Coronary artery (tissue), 2 donors: ENCODE data around the gene SLC35F1.

Source experiments
- DNase-seq: peaks from one replicate; pipeline ENCODE4 v3.0.0-alpha.2; 2017; ENCODE audit warnings: low spot score
- H3K27ac ChIP-seq, 2 donors: fragments of 200-600 bp; sonication (generic); one replicate each; pipeline ENCODE4 v1.5.1; 2016 to 2019
- H3K4me3 ChIP-seq: fragments of 200-600 bp; sonication (generic); 2 replicates; pipeline ENCODE4 v1.5.1; 2016; ENCODE audit warnings: mild to moderate bottlenecking, moderate library complexity
- TF ChIP-seq, protein P1 (sequence below): fragments of 200-600 bp; sonication (generic); IDR thresholded peaks from one replicate; pipeline ENCODE4 v1.5.1; 2019; ENCODE audit warnings: antibody characterized with exemption

The SLC35F1 gene

GRCh38 chr6:118174071-118174470, 267.0 kb downstream of the SLC35F1 start:
- TF ChIP-seq, protein P1, sequence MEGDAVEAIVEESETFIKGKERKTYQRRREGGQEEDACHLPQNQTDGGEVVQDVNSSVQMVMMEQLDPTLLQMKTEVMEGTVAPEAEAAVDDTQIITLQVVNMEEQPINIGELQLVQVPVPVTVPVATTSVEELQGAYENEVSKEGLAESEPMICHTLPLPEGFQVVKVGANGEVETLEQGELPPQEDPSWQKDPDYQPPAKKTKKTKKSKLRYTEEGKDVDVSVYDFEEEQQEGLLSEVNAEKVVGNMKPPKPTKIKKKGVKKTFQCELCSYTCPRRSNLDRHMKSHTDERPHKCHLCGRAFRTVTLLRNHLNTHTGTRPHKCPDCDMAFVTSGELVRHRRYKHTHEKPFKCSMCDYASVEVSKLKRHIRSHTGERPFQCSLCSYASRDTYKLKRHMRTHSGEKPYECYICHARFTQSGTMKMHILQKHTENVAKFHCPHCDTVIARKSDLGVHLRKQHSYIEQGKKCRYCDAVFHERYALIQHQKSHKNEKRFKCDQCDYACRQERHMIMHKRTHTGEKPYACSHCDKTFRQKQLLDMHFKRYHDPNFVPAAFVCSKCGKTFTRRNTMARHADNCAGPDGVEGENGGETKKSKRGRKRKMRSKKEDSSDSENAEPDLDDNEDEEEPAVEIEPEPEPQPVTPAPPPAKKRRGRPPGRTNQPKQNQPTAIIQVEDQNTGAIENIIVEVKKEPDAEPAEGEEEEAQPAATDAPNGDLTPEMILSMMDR: no peak
- H3K4me3 ChIP-seq: no peak overlapping the region
- no peak overlapping the region for H3K27ac ChIP-seq
- no peak for DNase-seq

- TF ChIP-seq, protein P1: no peak
- Histone ChIP-seq H3K4me3 (no peak overlapping the region), H3K27ac (no peak overlapping the region)
- DNase-seq: no peak
Observed at GRCh38 chr6:118177720-118178119, 270.7 kb downstream of the SLC35F1 start.

DNA sequence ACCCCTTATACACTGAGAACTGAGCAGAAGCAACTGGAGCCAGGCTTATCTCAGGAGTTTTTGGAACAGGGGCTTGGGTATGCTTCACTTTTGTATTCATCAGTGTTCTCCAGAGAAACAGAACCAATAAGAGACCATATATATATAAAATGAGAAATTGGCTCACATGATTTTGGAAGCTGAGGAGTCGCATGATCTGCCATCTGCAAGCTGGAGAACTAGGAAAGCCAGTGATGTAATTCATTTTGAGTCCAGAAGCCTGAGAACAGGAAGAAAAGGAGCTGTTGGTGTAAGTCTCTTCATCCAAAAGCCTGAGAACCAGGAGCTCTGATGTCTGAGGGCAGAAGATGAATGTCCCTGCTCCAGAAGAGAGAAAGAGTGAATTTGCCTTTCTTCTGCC, 272.0 kb downstream of the SLC35F1 start:
- TF ChIP-seq, protein P1: no peak
- no peak for DNase-seq
- Histone ChIP-seq H3K4me3 (no peak overlapping the region), H3K27ac (no peak overlapping the region)

DNA sequence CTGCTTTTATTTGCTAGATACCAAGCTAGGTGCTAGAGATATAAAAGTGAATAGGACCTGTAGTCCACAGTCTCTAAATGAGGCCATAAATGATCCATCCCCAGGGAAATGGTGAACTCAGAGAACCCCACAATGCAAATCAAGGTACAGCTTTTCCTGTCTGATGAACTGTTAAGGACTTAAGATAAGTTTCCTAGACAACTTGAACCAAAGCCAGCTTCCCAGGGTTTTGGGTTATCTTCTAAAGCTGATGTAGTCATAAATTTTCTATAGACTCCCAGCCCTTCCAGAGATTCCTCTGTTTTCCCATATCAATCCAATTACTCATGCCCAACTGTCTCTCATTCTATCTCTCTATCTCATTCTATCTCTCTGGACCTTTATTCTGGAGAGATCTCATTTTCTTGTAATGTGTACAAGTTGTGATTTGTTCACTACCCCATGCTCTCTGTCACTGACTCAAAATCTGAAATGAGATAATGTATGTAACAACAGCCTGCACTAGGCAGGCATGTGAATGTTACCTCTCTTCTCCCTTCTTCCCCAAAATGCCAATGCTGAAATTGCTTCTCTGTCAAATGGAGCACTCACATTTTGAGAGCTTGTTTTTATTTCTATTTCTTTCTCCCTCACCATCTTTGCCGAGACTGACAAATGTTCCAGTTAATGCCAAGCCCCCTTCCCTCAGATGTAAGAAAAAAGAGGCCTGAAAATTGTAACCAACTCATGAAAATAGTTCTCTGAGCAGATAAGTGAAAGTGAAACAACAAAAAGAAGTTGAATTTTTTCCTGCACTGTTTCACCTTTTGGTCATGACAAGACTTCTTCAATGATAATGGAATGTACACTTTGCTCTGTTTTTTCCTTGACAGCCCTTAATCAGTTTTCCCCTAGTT, 279.9 kb downstream of the SLC35F1 start:
- H3K4me3 ChIP-seq: peak overlapping the region; percentile 5
- DNase-seq: no peak
- H3K27ac ChIP-seq: peak overlapping the region in 1 of 2 donors; percentile 0
- TF ChIP-seq, protein P1: no peak

GRCh38 chr6:118187568-118188164, 280.6 kb downstream of the SLC35F1 start:
- Histone ChIP-seq H3K4me3 (peak overlapping the region; percentile 5), H3K27ac (peak overlapping the region in 1 of 2 donors; percentile 33)
- no peak for DNase-seq
- TF ChIP-seq, protein P1: no peak

DNA sequence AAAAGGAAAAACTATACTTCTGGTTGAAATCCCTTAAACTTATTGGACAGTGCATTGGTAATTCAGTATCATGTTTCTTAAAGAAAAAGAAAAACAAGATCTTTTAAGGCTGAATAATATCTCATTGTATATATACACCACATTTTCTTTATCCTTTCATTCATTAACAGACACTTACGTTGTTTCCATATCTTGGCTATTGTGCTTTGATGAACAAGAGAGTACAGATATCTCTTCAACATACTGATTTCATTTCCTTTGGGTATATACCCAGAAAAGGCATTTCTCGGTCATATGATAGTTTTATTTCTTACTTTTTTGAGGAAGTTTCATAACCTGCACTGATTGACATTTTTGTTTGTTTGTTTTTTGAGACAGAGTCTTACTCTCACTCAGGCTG, 281.5 kb downstream of the SLC35F1 start:
- no peak overlapping the region for H3K4me3 ChIP-seq
- TF ChIP-seq, protein P1: no peak
- DNase-seq: no peak
- H3K27ac ChIP-seq: no peak overlapping the region
